HAP-1 (cell line): ENCODE results near the gene GPR176.

ENCODE experiments used
- DNase-seq, 2 experiments: peaks; one replicate each; pipeline ENCODE4 v3.0.0-alpha.2; 2016 to 2020; ENCODE audit warnings: low spot score in 2 of 2
- H3K27me3 ChIP-seq: fragments of 250-450 bp; sonication (Bioruptor Pico); 2 replicates; pipeline ENCODE4 v1.5.1; 2020; ENCODE audit warnings: low read depth, mild to moderate bottlenecking, moderate library complexity
- H3K36me3 ChIP-seq: fragments of 250-450 bp; sonication (Bioruptor Pico); replicated peaks from 2 replicates; pipeline ENCODE4 v1.5.1; 2020; ENCODE audit warnings: mild to moderate bottlenecking
- H3K4me1 ChIP-seq: fragments of 250-450 bp; sonication (Bioruptor Pico); 2 replicates; pipeline ENCODE4 v1.5.1; 2020; ENCODE audit warnings: mild to moderate bottlenecking
- H3K4me3 ChIP-seq: fragments of 250-450 bp; sonication (Bioruptor Pico); 2 replicates; pipeline ENCODE4 v1.5.1; 2020; ENCODE audit warnings: mild to moderate bottlenecking, moderate library complexity
- H3K9me3 ChIP-seq: fragments of 250-450 bp; sonication (Bioruptor Pico); 2 replicates; pipeline ENCODE4 v1.5.1; 2020; ENCODE audit warnings: mild to moderate bottlenecking, moderate library complexity
- in situ Hi-C: fragments of 300-500 bp; cut with MboI; formaldehyde crosslinking; loops from 3 replicates; pipeline ENCODE4 v1.14.3; 2020; ENCODE audit warnings: low sequenced_read_pairs, inconsistent platforms, mixed read lengths

Gene GPR176

DNA sequence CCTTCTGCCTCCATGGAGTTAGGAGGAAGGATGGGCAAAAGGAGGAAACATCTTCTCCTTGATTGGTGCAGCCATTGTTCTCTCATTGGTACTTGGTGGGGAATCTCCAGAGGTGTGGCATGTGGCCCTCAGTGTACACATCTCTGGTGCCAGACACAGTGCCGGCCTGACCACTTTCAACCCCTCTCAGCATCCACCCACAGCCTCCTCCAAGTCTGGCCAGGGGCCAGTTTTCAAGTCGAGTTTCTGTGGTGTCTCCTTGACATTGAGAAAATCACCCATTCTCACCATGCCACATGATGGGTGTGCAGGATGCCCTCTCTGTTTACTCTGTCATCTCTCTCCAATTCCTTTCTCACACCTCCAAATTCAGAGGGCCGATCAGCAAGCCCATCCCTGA lies 124.6 kb downstream of the GPR176 start:
- DNase-seq, result no peak
- Histone ChIP-seq H3K27me3 (no peaks in the 10 kb centered on the region), H3K4me3 (no peak overlapping the region), H3K36me3 (no peaks in the 10 kb centered on the region), H3K4me1 (no peaks in the 10 kb centered on the region), H3K9me3 (no peaks in the 10 kb centered on the region)
- in situ Hi-C loops, result loop anchor here (25.0 kb wide), 1 partner anchor 467 kb away; no protein-coding TSS in a partner anchor

DNA sequence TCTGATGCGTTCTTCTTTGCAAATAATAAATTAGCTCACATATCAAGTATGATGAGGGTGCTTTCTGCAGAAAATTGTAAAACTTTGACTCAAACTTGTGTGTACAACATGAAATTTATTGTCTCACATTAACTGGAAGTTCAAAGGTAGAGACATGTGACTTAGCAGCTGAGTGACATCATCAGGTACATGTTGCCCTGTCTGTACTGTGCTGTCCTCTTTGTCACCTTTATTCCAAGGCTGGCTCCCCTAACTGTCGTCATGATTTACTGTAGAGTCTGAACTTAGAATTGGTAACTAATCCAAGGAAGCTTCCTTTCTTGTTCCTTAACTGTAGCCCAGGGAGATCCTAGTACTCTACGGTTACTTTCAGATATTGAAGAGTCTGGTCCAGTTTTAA lies 125.1 kb downstream of the GPR176 start:
- H3K4me1 ChIP-seq, result no peaks in the 10 kb centered on the region
- H3K4me3 ChIP-seq, result no peak overlapping the region
- no peak for DNase-seq
- in situ Hi-C loops, result loop anchor here (25.0 kb wide), 1 partner anchor 467 kb away; no protein-coding TSS in a partner anchor
- no peaks in the 10 kb centered on the region for H3K27me3 ChIP-seq
- H3K9me3 ChIP-seq, result no peaks in the 10 kb centered on the region
- no peaks in the 10 kb centered on the region for H3K36me3 ChIP-seq

DNA sequence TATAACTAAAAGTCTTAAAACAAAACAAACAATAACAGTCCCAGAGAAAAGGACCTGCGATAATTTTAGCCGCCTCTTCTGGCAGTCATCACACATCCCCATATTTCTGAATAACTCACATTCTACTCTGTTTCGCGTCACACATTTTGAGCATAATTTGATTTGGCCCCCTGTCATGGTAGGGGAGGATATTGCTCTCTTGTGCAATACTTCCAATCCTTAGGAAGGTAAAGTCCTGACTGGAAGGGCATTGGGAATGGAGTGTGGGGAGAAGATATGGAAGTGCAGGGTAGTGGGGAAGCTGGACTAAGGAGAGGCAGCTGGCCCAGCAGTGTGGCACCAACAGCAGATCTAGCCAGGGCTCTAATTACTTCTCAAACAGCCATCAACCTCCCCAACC lies 126.1 kb downstream of the GPR176 start:
- H3K9me3 ChIP-seq, result no peaks in the 10 kb centered on the region
- no peaks in the 10 kb centered on the region for H3K4me1 ChIP-seq
- H3K27me3 ChIP-seq, result no peaks in the 10 kb centered on the region
- DNase-seq, result no peak
- in situ Hi-C loops, result loop anchor here (25.0 kb wide), 1 partner anchor 468 kb away; no protein-coding TSS in a partner anchor
- H3K4me3 ChIP-seq, result no peak overlapping the region
- H3K36me3 ChIP-seq, result no peaks in the 10 kb centered on the region

GRCh38 chr15:39792844-39793335 lies 127.2 kb downstream of the GPR176 start:
- Histone ChIP-seq H3K4me1 (no peaks in the 10 kb centered on the region), H3K36me3 (no peaks in the 10 kb centered on the region), H3K9me3 (no peaks in the 10 kb centered on the region), H3K27me3 (no peaks in the 10 kb centered on the region), H3K4me3 (no peak overlapping the region)
- DNase-seq, result no peak
- in situ Hi-C loops, result loop anchor here (25.0 kb wide), 1 partner anchor 469 kb away; no protein-coding TSS in a partner anchor

GRCh38 chr15:39792025-39792843 lies 127.8 kb downstream of the GPR176 start:
- H3K4me1 ChIP-seq, result no peaks in the 10 kb centered on the region
- no peak for DNase-seq
- H3K9me3 ChIP-seq, result no peaks in the 10 kb centered on the region
- no peaks in the 10 kb centered on the region for H3K27me3 ChIP-seq
- in situ Hi-C loops, result loop anchor here (25.0 kb wide), 1 partner anchor 470 kb away; no protein-coding TSS in a partner anchor
- H3K36me3 ChIP-seq, result no peaks in the 10 kb centered on the region
- H3K4me3 ChIP-seq, result no peak overlapping the region

DNA sequence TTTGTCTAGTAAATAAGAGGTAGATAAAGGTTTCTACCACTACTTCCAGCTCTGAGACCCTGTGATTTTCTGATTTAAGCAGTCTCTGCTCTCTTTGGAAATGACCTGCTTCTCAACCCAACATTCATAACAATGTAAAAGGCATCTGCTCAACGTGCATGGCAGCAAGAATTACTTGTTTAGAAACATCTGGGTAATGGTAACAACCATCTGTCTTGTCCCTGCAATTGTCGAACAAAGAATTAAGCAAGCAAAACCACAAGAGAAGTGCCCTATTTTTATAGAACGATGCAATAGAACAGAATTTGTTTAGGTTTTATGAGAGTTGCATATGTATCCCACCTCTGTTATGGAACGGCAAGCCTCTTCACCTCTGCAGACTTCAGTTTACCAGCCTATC lies 130.3 kb downstream of the GPR176 start:
- in situ Hi-C loops, result loop anchor here (10.0 to 25.0 kb wide), 2 partner anchors 215 to 473 kb away; no protein-coding TSS in a partner anchor
- no peaks in the 10 kb centered on the region for H3K9me3 ChIP-seq
- no peak for DNase-seq
- no peaks in the 10 kb centered on the region for H3K27me3 ChIP-seq
- H3K36me3 ChIP-seq, result no peaks in the 10 kb centered on the region
- no peak overlapping the region for H3K4me3 ChIP-seq
- H3K4me1 ChIP-seq, result peaks cover 11% of the 10 kb centered on the region

- H3K4me3 ChIP-seq, result no peak overlapping the region
- no peak for DNase-seq
- no peaks in the 10 kb centered on the region for H3K27me3 ChIP-seq
- peaks cover 18% of the 10 kb centered on the region for H3K4me1 ChIP-seq
- in situ Hi-C loops, result loop anchor here (10.0 to 25.0 kb wide), 2 partner anchors 216 to 473 kb away; no protein-coding TSS in a partner anchor
- H3K36me3 ChIP-seq, result no peaks in the 10 kb centered on the region
- H3K9me3 ChIP-seq, result no peaks in the 10 kb centered on the region
Observed at GRCh38 chr15:39788800-39789565, 131.1 kb downstream of the GPR176 start.

GRCh38 chr15:39788108-39788507 lies 132.0 kb downstream of the GPR176 start:
- H3K4me3 ChIP-seq, result no peak overlapping the region
- peaks cover 22% of the 10 kb centered on the region for H3K4me1 ChIP-seq
- no peaks in the 10 kb centered on the region for H3K9me3 ChIP-seq
- no peak for DNase-seq
- H3K27me3 ChIP-seq, result no peaks in the 10 kb centered on the region
- no peaks in the 10 kb centered on the region for H3K36me3 ChIP-seq
- in situ Hi-C loops, result loop anchor here (10.0 to 25.0 kb wide), 2 partner anchors 217 to 474 kb away; no protein-coding TSS in a partner anchor

- no peak overlapping the region for H3K4me3 ChIP-seq
- in situ Hi-C loops, result loop anchor here (10.0 to 25.0 kb wide), 2 partner anchors 217 to 475 kb away; no protein-coding TSS in a partner anchor
- H3K9me3 ChIP-seq, result no peaks in the 10 kb centered on the region
- peaks cover 22% of the 10 kb centered on the region for H3K4me1 ChIP-seq
- H3K27me3 ChIP-seq, result no peaks in the 10 kb centered on the region
- H3K36me3 ChIP-seq, result no peaks in the 10 kb centered on the region
- no peak for DNase-seq
Observed at GRCh38 chr15:39787479-39787878, 132.6 kb downstream of the GPR176 start.

DNA sequence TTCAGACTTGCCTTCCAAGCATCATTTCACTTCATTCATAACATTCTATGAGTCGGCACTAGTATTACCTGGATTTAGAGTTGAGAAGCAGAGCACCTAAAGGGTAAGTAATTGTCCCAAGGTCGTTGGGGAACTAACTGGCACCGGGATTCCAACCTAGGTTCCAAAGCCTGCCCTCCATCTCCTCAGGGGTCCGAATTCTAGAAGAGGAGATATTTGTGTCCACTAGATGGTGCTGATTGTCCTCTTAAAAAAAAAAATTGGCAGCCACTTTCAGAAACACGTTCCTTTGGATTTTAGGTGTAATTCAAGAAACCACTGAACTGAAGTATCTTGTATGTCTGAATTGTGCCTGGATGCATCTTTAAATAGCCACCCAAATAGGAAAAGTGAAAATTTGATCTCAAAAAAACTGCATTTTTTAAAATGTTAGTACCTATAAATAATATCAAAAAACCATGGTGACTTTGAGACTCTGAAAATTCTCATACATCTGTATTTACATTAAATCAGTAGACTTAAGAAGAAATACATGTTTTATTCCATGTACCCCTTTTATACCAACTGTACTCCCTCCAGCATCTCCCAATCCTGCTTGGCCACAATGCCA lies 133.5 kb downstream of the GPR176 start:
- Histone ChIP-seq H3K4me3 (no peak overlapping the region), H3K27me3 (no peaks in the 10 kb centered on the region), H3K36me3 (no peaks in the 10 kb centered on the region), H3K4me1 (peaks cover 28% of the 10 kb centered on the region), H3K9me3 (no peaks in the 10 kb centered on the region)
- peak; percentile 46 to 67 for DNase-seq
- in situ Hi-C loops, result loop anchor here (10.0 to 25.0 kb wide), 2 partner anchors 218 to 476 kb away; no protein-coding TSS in a partner anchor

DNA sequence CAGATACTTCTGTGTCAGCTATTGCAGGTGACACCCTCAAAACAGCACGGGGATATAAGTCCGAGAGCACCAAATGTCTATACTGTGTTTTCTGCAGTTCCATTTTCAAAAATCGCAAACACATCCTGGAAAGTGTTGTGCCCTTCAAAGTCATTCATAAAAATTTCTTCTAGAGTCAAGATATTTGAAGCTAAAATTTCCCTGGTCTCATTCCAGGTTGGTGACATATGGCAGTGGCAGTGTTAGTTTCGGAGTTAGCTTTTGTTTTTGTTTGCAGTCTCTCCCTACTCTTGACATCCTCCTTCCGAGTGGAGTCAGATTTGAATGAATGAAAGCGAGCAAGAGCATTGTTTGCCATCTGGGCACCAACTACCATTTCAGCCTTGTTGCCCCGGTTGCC lies 134.2 kb downstream of the GPR176 start:
- in situ Hi-C loops, result loop anchor here (10.0 to 25.0 kb wide), 2 partner anchors 219 to 476 kb away; no protein-coding TSS in a partner anchor
- no peak for DNase-seq
- Histone ChIP-seq H3K4me1 (peaks cover 28% of the 10 kb centered on the region), H3K27me3 (no peaks in the 10 kb centered on the region), H3K36me3 (no peaks in the 10 kb centered on the region), H3K4me3 (no peak overlapping the region), H3K9me3 (no peaks in the 10 kb centered on the region)

DNA sequence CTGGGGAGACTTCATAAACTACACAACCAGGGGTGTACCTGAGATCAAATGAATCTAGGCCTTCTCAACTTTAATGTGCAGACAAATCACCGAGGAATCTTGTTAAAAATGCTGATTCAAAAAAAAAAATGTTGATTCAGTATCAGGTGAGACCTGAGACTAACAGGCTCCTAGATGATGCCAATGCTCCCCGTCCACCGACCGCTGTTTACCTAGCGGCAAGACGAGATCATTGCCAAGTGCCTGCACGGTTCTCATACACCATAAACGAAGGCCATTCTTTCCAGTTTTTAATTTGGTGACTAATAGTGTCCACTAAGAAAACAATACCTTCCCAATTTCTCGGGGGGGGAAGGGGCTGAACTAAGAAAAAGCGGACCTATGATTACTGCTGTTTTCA lies 134.9 kb downstream of the GPR176 start:
- Histone ChIP-seq H3K9me3 (no peaks in the 10 kb centered on the region), H3K27me3 (no peaks in the 10 kb centered on the region), H3K36me3 (no peaks in the 10 kb centered on the region), H3K4me3 (no peak overlapping the region), H3K4me1 (peaks cover 28% of the 10 kb centered on the region)
- in situ Hi-C loops, result loop anchor here (10.0 to 25.0 kb wide), 2 partner anchors 220 to 477 kb away; no protein-coding TSS in a partner anchor
- DNase-seq, result no peak

- Histone ChIP-seq H3K36me3 (no peaks in the 10 kb centered on the region), H3K27me3 (no peaks in the 10 kb centered on the region), H3K4me3 (no peak overlapping the region), H3K9me3 (no peaks in the 10 kb centered on the region), H3K4me1 (peaks cover 28% of the 10 kb centered on the region)
- in situ Hi-C loops, result loop anchor here (10.0 to 25.0 kb wide), 2 partner anchors 220 to 478 kb away; no protein-coding TSS in a partner anchor
- DNase-seq, result no peak
Observed at GRCh38 chr15:39784638-39785037, 135.4 kb downstream of the GPR176 start.
